ENCODE data around the gene KRT32.

- no peak for TF ChIP-seq CTCF (conservative IDR thresholded peaks at IDR 0.05; ENCODE audit: low read depth, low read length)
- no peak for TF ChIP-seq EZH2 (IDR thresholded peaks at IDR 0.05; ENCODE audit: low read length, unreplicated experiment)
- TF ChIP-seq EZH2phosphoT487 (IDR thresholded peaks at IDR 0.05; ENCODE audit: borderline replicate concordance, low read length), result no peak
Measured at GRCh38 chr17:41416479-41416878, 50.7 kb downstream of the KRT32 start.
